AG09319 (cell line): ENCODE results near the gene SLC13A2.

Experiments used
- DNase-seq: peaks from one replicate; pipeline ENCODE4 v3.0.0-alpha.2; 2010; ENCODE audit warnings: low read depth; ENCODE audit errors: extremely low read depth
- CTCF ChIP-seq: IDR thresholded peaks from 2 replicates; pipeline ENCODE4 v1.5.1; 2011; ENCODE audit warnings: low read depth, mild to moderate bottlenecking, inconsistent platforms, low read length, moderate library complexity

Gene SLC13A2

GRCh38 chr17:28495635-28496034 is 22.2 kb downstream of the SLC13A2 start:
- no peak for DNase-seq
- no peak for TF ChIP-seq CTCF

- no peak for TF ChIP-seq CTCF
- no peak for DNase-seq
Observed at GRCh38 chr17:28497931-28498330, 24.5 kb downstream of the SLC13A2 start.

GRCh38 chr17:28498652-28499363 is 25.4 kb downstream of the SLC13A2 start:
- TF ChIP-seq CTCF: no peak

GRCh38 chr17:28499364-28499664 is 25.9 kb downstream of the SLC13A2 start:
- no peak for TF ChIP-seq CTCF

More at GRCh38 chr17:28498652-28499363, 25.4 kb downstream of the SLC13A2 start:
- DNase-seq: no peak

GRCh38 chr17:28499684-28500357 is 26.4 kb downstream of the SLC13A2 start:
- no peak for TF ChIP-seq CTCF
- DNase-seq: no peak

More at GRCh38 chr17:28499364-28499664, 25.9 kb downstream of the SLC13A2 start:
- no peak for DNase-seq

- no peak for TF ChIP-seq CTCF
- DNase-seq: no peak
Observed at GRCh38 chr17:28500712-28501379, 27.4 kb downstream of the SLC13A2 start.
